GM10248 (cell line): Measurements from ENCODE around the gene KCNH4.

Source experiments
- CTCF ChIA-PET: fragments of 300-600 bp; sonication (Branson Sonifier 250); formaldehyde crosslinking; extraction: SDS; loops from one replicate; lab custom pipeline; 2021; ENCODE audit warnings: antibody characterized with exemption; lab: Yijun Ruan, JAX
- POLR2A ChIA-PET: fragments of 350-650 bp; sonication (Branson Sonifier 250); formaldehyde crosslinking; extraction: SDS; loops from one replicate; lab custom pipeline; 2020; ENCODE audit warnings: antibody characterized with exemption; lab: Yijun Ruan, JAX
- DNase-seq: peaks from one replicate; pipeline ENCODE4 v3.0.0; 2012; ENCODE audit errors: extremely low spot score
- CTCF ChIP-seq: IDR thresholded peaks from 2 replicates; pipeline ENCODE4 v1.5.1; 2012; ENCODE audit warnings: mild to moderate bottlenecking, low read depth; ENCODE audit errors: extremely low read depth, missing control alignments, control extremely low read depth

KCNH4 gene

DNA sequence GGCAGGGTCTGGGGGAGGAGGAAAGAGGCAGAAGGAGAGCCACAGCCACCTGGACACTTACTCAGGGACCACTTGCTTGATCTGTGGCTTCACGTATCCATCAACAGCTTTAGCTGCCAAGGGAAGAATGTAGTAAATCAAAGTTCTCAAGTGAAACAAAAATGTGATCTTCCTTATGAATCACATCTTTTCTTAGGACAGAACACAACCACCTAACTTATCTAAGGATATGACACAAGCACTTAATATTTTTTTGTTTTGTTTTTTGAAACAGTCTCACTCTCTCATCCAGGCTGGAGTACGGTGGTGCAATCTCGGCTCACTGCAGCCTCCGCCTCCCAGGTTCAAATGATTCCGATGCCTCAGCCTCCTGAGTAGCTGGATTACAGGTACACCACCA lies 21.8 kb upstream of the KCNH4 start:
- no peak for TF ChIP-seq CTCF
- POLR2A ChIA-PET, result no interaction called here
- DNase-seq, result no peak
- CTCF ChIA-PET, result interaction anchor here (1.7 to 3.4 kb wide), 2 partner anchors 18 to 19 kb away, joined by 5 to 10 read pairs; partner anchors contain the start of gene HCRT

DNA sequence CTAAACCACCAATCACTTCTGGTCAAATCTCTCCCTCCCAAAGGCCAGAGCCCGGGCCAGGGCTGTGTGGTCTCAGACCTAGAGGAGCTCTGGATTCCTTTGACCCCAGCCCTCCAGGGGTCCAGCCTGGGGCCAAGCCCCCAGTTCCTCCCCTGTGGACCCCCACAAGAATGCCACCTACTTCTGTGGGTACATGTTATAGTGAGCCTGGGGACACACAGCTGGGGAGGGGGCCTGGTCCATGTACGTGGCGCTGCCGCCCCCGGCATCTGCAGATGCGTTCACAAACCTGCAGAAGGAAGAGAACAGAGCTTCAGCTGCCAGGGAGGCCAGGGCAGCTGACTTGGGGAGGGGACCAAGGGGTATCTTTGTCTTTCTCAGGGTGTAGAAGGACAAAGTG lies 21.2 kb upstream of the KCNH4 start:
- no peak for DNase-seq
- CTCF ChIA-PET, result interaction anchor here (1.7 to 3.4 kb wide), 2 partner anchors 18 to 20 kb away, joined by 5 to 10 read pairs; partner anchors contain the start of gene HCRT
- no peak for TF ChIP-seq CTCF
- POLR2A ChIA-PET, result no interaction called here

DNA sequence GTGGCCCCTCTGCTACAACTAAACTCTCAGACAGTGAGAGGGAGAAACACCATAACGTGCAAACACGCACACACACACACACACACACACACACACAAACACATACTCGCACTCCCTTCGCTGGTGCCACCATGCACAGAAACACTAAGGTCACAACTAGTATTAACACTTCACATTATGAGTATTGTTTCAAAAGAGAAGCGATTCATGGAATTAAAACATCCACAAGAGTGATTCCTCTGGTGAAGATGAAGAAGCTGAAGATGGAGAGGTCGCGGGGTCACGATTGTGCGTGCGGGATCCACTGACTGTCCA lies 20.5 kb upstream of the KCNH4 start:
- POLR2A ChIA-PET, result no interaction called here
- CTCF ChIA-PET, result interaction anchor here (1.3 to 3.4 kb wide), 3 partner anchors 13 to 21 kb away, joined by 4 to 10 read pairs (median 5); partner anchors contain the start of gene HCRT
- no peak for TF ChIP-seq CTCF
- no peak for DNase-seq

GRCh38 chr17:42200706-42201457 lies 19.9 kb upstream of the KCNH4 start:
- ChIA-PET CTCF (interaction anchor here (1.3 to 2.0 kb wide), 2 partner anchors 12 to 21 kb away, joined by 4 to 9 read pairs; no protein-coding TSS in a partner anchor), POLR2A (no interaction called here)
- no peak for TF ChIP-seq CTCF
- DNase-seq, result no peak

DNA sequence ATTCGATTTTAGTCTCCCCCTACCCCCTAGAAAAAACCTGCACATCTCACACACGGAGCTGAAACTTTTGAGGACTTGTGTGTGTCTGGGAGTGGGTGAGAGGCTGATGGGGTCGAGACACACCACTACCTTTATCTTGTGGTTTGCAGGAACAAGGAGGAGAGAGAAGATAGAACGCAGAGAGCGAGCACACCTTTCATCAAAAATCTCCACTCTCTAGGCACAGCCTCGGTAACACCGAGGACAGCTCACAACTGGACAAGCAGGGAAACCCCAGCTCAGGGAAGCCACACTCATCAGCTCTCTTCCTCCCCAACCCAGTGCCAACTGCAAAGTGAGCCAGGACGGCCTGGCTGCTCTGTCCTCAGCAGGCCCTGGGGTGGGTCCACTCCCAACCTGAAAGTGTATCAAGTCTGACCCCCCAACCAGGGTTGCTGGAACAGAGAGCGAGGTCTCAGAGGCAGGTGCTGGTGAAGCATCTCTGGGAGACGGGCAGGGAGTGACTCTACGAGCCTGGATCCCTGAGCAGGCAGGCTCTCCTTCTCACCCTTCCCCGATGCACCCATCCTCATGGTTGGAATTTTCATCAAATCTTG lies 18.6 kb upstream of the KCNH4 start:
- CTCF ChIA-PET, result interaction anchor here (1.0 to 2.1 kb wide), 4 partner anchors 9 to 113 kb away, joined by 3 to 9 read pairs (median 4); no protein-coding TSS in a partner anchor
- TF ChIP-seq CTCF, result no peak
- POLR2A ChIA-PET, result no interaction called here
- DNase-seq, result no peak

DNA sequence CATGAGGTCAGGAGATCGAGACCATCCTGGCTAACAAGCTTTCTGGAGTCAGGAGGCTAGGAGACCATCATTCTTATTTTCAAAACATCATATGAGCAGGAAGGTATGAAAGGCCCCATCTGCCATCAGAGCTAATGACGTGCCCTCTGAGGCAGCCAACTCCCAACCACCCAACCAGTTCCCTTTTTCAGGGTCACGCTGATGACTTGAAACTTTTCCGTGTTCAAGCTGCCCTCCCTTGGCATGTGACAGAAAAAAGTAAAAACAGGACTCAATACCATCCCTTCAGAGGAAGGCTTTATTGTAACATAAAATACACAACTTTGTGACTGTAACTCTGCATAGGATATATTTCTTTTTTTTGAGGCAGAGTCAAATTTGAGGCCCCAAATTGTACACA lies 18.0 kb upstream of the KCNH4 start:
- ChIA-PET CTCF (interaction anchor here (1.0 to 2.1 kb wide), 4 partner anchors 10 to 113 kb away, joined by 3 to 9 read pairs (median 4); no protein-coding TSS in a partner anchor), POLR2A (no interaction called here)
- no peak for TF ChIP-seq CTCF
- no peak for DNase-seq
